MM.1S (cell line): Measurements from ENCODE around the gene GNB1.

Experiments
- EZH2 ChIP-seq: fragments of 300-600 bp; sonication (generic); optimal IDR thresholded peaks from 2 replicates; pipeline ENCODE3; 2017; ENCODE audit warnings: low read depth, mild to moderate bottlenecking, antibody characterized with exemption, low read length, mixed read lengths
- TF ChIP-seq, protein P1 (sequence below): fragments of 300-600 bp; sonication (generic); IDR thresholded peaks from 2 replicates; pipeline ENCODE4 v1.5.1; 2016; ENCODE audit warnings: antibody characterized with exemption, low read length, mixed read lengths

DNA sequence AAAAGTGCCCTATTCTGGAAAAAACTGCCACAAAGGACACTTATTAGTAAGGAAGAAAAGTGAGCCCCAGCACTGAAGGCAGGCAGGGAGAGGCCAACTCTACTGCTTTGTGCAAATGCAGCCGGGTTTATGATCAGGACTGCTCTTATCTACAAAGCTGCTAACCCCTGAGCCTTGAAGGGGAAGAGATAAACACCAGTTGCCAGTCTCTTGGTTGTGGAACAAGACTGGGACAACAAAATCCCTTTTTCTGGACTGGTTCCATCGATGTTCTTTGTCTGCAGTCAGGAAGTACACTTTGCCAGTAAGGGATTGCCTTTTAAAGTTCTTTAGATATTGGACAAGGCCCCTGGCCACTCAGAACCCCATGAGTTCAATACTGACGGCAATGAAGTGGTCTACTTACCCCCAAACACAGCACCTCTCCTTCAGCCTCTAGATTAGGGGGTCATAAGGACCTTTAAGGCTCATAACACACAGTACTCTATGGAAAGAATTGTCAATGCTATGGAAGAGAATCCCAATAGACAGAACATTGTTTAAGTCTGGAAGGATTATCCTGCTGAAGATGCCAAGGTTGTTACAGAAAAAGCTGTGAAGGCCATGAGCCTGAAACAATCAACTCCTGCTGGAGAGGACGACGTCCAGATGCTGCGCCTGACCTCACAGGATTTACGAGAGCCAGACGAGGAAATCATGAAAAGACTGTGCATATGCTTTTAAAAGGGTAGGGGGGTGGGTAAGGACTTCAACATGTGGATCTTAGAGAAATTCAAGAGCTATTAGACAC is 43.6 kb downstream of the GNB1 start:
- TF ChIP-seq, protein P1, sequence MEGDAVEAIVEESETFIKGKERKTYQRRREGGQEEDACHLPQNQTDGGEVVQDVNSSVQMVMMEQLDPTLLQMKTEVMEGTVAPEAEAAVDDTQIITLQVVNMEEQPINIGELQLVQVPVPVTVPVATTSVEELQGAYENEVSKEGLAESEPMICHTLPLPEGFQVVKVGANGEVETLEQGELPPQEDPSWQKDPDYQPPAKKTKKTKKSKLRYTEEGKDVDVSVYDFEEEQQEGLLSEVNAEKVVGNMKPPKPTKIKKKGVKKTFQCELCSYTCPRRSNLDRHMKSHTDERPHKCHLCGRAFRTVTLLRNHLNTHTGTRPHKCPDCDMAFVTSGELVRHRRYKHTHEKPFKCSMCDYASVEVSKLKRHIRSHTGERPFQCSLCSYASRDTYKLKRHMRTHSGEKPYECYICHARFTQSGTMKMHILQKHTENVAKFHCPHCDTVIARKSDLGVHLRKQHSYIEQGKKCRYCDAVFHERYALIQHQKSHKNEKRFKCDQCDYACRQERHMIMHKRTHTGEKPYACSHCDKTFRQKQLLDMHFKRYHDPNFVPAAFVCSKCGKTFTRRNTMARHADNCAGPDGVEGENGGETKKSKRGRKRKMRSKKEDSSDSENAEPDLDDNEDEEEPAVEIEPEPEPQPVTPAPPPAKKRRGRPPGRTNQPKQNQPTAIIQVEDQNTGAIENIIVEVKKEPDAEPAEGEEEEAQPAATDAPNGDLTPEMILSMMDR = no peak
- TF ChIP-seq EZH2 = no peak
